CD4-positive, alpha-beta T cell treated with Interferon gamma for 1 hour (primary cell): ENCODE data around the gene HNRNPU.
"Not testable (repeated sequence)": the region's sequence is repeated elsewhere in the genome, so short reads cannot be mapped to it uniquely, and the experiment has no call there.

ENCODE experiments used
- DNase-seq: peaks from one replicate; pipeline ENCODE4 v3.0.0-alpha.2; 2020

HNRNPU gene

DNA sequence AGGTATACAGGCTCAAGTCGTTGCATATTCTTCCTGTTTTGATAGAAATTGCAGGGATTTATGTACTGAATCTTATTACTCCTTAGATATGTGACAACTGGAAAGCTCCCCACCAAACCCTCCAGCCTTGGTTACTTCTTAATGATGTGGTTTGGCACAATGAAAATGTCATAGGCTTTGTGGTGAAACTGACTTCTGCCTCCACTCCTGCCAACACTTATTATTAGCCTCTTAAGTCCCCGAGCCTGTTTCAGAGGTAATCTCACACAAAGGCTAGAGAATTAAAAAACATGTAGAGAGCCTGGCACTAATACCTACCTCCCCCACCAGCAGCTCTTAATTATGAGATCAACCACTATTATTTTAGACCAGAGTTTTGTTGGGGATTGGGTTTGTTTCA lies 24.7 kb downstream of the HNRNPU start:
- no peak for DNase-seq

DNA sequence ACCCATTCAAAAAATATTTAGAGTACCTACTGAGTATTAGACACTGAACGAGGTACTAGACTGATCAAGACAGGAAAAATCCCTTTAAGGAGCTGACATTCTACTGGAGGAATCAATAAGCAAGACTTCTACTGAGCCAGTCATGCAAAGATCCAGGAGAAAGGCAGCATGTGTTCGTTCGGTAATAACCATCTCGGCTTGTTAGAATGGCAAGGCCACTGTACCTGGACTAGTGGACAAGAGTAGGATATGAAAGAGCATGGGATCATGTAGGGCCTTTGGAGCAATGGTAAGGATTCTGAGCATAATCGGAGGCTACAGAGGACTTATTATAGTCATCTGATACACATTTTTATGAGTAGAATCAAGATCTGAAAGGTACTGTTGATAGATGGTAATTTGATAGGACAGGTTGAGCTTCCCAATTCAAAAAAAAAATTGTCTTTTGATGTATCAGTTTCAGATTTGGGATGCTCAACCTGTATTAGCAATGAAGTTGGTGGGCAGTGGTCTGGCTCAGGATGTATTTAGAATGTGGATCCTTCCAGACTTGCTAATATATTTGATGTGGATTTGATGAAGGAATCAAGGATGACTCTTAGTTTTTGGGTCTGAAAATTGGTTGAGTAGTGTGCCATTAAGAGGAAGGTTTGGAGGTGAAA lies 26.6 kb downstream of the HNRNPU start:
- no peak for DNase-seq

DNA sequence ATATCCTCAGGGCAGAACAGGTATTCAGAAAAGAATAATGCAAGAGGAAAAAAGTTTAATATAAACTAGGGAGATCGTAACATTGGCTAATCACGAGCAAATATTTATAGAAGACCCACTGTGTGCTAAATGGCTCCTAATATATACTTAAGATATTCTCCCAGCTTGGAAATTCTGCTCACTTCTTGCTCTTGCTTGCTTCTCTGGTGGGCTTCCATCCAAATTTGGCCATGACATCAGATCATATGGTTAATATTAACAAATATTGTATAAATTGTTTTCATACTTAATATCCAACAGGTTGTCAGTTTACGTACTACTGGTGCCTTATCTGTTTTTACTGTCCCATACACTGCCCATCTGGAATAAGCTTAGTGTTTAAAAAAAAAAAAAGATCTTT lies 27.8 kb downstream of the HNRNPU start:
- DNase-seq, result no peak

DNA sequence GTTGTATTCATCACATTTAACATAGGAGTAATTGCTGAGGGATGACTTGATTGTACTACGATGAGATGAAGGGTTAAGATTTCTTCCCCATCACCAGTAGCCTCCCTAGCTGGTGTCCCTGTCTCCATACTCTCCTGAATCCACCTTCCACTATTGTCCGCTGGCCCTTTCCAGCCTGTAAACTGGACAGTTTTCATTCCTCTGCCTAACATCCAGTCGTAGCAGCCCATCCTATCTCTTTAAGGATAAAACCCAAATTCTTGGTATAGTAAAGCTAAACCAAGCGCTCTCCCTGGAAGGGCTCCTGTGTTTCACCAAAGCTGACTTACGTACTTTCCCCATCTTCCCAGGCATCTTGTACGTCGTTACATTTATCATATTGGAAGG lies 28.2 kb downstream of the HNRNPU start:
- no peak for DNase-seq

DNA sequence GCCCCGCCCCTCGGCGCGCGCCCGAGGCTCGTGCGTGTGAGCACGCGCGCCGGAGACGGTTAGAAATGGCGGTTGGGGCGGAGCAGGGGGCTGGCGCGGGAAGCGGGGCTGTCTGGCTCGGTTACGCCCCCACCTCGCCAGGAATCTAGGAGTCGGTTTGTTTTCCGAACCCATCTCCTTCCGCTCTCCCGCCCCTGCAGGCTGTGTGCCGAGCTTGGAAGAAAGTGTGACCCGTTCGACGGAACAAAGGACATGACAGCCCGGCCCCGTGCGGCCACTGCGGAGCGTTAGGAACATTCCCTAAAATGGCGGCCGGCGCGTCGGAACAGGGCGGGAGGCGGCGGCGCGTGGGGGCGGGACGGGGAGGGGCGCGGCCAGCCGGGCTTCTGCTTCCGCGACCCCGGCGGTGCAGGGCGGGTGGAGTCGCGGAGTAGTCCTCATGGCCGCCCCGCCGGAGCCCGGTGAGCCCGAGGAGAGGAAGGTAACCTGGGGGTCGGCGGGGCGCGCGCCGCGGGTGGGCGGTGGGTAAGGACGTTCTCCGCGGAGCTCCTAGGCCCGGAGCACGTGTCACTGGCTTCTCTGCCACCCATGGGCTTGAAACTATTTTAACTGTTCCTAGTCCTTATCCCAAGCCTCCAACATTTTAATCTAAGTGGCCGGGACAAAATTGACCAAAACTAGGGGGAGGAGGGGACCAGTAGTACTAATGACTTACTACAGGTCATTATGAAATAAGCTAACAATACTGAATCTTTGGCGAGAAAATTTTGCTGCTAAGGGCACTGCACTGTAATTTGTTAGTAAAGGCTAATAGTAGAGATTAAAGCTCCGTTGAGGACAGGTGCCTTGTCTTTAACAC lies 28.8 kb downstream of the HNRNPU start, which contains the start of gene COX20:
TSS of gene COX20 (plus strand) at position 383 of the 859 bp plus-strand sequence. CDS start at position 440, 57 bp downstream.
- DNase-seq, result peak; percentile 83

DNA sequence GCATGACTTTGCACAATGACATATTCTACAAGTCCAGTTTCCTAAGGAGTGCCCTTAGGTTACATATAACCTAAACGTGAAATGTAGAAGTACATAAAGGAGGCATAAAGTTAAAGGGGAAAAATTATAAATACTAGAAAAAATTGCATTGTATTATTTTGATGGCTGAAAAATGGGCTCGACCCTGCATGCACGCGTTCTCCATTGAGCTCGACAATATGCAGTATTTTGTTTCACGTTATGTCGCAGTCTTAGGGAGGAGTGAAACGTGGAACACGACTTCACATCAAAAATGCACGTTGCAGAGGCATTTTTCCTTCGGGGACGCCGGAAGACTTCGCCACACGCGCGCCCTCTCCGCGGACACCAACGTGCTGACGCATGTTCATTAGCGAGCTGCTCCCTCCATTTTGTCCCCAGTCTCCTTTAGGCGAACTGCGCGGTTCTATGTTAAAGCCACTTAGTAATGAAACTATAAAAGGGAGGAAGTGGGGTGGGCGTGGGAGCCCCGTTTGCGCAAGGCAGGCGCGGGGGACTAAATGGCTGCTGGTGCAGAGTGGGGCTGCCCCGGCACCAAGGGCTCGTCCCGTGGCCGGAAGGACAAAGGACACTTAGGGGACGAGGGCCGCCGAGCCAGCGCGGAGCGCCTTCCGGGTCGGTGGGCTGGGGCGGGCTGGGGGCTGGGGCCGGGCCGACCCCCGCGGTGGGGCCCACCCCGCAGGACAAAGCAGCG lies 29.6 kb downstream of the HNRNPU start:
- DNase-seq, result peak; percentile 92

DNA sequence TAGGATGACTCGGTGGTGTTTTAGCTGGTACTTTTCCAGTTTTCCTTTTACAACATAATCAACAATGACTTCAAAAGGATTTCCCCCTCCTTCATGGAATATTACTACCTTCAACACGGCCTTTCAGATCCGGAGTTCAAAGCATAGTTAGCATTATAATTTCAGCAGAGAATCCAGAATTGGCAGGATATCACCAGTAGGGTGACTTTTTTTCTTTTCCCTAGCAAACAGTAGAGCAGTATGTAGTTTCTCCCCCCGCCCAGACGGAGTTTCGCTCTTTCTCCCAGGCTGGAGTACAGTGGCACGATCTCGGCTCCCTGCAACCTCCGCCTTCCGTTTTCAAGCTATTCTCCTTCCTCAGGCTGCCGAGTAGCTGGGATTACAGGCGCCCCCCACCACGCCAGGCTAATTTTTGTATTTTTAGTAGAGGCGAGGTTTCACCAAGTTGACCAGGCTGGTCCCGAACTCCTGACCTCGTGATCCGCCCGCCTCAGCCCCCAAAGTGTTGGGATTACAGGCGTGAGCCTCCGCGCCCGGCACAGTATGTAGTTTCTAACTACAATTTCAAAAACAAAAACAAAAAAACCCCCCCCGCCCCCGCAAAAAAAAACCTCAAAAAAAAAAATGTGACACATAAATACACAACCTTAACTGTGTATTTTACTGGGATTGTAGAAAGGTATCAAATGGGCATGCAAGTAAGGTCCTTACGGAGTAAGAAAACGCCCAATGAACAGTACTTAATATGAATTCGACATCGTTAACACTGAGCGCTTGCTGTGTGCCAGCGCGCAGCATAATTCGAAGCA lies 30.4 kb downstream of the HNRNPU start:
- DNase-seq, result peak; percentile 36

DNA sequence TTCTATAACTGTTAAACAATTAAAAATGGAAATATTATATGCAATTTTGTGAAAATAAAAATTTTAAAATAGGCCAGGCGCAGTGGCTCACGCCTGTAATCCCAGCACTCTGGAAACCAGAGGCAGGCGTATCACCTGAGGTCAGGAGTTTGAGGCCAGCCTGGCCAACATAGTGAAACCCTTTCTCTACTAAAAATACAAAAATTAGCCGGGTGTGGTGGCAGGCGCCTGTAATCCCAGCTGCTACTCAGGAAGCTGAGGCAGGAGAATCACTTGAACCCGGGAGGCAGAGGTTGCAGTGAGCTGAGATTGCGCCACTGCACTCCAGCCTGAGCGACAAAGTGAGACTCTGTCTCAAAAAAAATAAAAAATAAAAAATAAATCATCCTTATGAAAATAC lies 31.1 kb downstream of the HNRNPU start:
- not testable (repeated sequence) for DNase-seq

DNA sequence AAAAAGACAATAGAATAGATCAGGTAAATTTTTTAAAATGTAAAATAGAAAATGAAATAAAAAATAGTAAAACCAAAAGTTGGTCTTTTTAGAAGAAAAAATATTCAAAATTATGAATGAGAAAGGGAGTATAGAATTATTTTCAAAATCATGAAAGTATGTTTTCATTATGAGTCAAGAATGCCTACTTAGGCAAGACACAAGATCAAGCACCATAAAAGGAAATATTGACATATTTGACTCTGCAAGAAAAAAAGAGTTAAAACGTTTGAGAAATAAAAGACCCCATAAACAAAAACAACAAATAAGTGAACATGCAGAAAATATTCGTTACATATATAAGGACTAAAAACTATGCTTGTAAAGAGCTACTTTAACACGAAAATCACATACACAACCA lies 33.7 kb downstream of the HNRNPU start:
- DNase-seq, result no peak

DNA sequence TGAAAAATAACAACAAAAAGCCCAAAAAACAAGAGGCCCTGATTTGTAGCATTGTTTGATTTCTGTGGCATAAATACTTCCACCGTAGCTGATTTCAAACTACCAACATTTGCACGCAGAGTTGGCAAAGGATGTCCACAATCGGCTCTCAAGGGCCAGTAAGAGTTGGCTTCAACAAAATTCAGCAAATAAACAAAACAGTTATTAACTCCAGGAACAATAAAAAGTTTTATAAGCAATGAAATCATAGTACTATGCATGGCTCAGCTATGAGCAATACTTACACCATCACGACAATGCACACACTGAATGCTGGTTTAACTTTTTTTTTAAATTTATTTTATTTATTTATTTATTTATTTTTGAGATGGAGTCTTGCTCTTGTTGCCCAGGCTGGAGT lies 37.6 kb downstream of the HNRNPU start:
- DNase-seq, result no peak

DNA sequence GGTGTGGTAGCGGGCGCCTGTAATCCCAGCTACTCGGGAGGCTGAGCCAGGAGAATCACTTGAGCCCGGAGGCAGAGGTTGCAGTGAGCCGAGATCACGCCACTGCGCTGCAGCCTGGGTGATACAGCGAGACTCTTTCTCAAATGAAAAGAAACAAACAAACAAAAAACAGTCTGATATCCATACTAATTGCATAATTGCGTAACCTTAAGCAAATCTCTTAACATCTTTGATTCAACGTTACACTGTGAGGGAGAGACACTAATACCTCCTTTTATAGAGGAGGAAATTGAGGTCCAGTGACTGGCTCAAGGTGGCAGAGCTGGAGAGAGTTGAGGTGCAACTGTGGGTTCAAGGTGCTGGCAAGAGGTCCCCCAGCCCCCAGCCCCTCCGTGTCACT lies 41.5 kb downstream of the HNRNPU start:
- no peak for DNase-seq

DNA sequence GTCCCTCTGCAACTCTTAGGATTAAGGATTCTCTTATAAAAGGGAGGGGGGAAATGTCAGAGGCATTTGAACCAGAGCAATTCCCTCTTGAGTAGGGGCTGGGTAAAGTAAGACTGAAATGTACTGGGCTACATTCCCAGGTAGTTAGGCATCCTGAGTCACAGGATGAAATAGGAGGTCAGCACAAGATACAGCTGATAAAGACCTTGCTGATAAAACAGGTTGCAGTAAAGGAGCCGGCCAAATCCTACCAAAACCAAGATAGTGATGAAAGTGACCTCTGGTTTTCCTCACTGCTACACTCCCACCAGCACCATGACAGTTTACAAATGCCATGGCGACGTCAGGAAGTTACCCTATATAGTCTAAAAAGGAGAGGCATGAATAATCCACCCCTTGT lies 43.2 kb downstream of the HNRNPU start:
- DNase-seq, result no peak

DNA sequence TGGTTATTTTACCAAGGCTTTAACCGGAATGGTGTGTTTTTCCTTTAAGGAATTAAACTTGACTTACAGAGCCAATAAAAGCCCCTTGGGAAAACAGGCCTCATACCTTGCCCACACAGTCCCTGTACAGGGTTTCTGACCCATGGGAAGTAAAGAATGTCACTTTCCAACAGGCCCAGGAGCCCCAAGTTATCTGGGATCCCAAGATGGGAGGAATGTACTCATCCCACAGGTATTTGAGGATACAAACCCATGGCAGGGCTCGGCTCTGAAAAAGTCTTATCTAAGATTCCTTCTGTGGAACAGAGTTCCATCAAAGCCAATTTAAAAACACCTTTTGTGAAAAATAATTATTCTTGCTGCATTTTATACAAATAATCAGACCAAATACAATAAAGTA lies 44.2 kb downstream of the HNRNPU start:
- DNase-seq, result no peak

DNA sequence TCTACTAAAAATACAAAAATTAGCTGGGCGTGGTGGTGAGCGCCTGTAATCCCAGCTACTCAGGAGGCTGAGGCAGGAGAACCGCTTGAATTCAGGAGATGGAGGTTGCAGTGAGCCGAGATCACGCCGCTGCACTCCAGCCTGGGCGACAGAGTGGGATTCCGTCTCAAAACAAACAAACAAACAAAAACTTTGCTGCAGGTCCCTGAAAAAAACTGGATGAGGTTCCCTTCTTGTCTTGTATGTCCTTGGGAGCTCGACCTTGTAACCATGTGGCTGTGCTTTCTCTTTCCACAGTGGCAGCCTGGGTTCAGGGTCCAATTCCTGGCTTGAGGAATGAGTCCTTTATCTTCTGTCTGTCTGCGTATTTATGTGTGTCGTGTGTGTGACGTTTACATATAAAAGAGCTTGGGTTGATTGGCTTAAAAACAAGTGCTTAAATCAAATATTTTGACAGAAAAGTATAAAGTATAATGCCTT lies 46.9 kb downstream of the HNRNPU start:
- no peak for DNase-seq

DNA sequence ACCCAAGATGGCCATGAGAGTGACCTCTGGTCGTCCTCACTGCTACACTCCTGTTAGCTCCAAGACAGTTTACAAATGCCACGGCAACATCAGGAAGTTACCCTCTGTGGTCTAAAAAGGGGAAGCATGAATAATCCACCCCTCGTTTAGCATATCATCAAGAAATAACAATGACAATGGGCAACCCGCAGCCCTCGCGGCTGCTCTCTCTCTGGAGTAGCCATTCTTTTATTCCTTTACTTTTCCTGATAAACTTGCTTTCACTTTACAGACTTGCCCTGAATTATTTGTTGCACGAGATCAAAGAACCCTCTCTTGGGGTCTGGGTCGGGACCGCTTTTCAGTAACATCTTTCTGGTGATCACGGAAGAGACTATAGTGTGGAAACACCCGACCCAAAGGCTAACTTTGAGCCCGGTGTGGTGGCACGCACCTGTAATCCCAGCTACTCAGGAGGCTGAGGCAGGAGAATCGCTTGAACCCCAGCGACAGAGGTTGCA lies 48.7 kb downstream of the HNRNPU start:
- DNase-seq, result peak; percentile 23

DNA sequence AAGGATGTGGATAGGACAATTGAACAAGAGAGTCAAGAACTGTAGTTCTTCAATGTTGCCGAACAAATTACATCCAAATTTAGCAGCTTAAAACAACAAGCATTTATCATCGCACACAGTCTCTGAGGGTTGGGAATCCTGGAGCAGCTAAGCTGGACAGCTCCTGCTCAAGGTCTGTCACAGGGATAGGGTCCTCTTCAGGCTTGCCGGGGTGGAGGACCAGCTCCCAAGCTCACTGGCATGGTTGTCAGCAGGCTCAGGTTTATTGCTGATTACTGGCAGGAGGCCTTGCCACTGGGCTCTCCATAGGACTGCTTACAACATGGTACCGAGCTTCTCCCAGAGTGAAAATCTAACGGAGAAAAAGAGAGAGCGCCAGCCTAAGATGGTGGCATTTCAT lies 51.0 kb downstream of the HNRNPU start:
- DNase-seq, result no peak

DNA sequence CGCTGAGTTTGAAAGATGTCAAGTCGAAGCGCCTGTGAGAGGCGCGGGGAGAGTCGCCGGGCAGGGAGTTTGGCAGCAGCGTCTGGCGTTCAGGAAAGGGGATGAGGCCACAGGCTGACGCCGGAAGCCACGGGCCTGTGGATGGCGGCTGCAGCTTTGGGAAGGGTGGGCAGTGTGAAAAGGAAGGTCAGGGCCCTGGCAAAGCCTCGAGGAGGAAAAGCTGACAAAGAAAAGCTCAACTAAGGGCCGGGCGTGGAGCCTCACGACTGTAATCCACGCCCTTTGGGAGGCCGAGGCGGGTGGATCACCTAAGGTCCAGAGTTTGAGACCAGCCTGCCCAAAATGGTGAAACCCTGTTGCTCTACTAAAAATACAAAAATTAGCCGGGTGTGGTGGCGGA lies 54.1 kb downstream of the HNRNPU start:
- no peak for DNase-seq

DNA sequence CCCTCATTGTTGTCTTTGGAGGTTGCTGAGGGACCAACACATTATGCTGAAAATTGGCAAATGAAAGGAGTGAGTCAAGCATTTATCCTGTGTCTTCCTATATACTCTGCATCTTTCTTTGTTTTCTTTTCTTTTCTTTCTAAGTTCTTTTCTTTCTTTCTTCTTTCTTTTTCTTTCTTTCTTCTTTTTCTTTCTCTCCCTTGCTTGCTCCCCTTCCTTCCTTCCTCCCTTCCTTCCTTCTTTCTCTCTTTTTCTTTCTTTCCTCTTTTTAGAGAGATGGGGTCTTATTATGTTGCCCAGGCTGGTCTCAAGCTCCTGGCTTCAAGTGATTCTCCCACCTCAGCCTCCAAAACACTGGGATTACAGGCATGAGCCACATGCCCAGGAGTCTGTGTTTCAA lies 57.2 kb downstream of the HNRNPU start:
- DNase-seq, result no peak

DNA sequence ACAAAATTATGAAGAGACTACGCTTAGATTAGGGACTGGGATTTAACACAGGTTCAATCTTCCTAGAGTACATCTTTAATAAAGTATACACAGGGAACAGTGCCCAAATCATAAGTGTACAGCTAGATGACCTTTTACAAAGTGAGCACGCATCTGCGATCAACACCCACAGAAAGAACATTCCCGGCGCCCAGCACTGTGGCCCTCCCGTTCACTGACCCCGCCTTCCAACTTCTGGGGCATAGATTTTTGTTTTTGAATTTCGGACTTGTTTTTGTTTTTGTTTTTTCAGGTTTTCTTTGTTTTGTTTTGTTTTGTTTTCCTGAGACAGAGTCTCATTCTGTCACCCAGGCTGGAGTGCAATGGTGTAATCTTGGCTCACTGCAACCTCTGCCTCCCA lies 59.5 kb downstream of the HNRNPU start:
- DNase-seq, result no peak

DNA sequence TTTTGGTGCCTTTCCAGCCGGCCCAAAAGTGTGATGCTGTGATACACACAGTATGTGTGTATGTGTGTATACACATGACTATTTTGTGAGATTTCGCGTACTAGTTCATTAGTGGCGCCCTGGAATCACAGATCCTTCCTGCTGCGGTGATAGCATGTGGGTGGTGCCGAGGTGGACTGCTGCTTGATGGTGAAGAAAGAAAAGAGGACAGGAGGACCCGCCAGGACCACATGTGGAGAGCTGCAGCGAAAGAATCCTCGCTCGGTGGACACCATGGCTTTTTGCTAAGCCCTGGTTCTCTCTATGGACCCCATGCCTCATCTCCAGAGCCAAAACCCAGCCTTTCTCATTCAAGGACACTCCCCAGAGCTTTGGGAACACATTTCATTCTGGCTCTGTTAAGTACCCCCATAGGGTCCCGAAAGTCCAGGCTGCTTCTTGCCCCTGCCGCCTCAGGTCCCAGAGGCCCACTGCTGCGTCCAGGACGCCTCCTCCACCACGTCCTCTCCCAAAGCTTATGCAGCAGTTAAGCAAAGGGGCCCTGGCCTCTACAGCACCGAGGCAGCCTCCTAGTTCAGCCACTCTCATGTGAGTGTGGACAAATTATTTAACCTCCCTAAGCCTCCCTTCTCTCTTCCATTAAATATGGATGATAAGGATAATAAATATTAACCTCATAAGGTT lies 61.6 kb downstream of the HNRNPU start:
- DNase-seq, result no peak

DNA sequence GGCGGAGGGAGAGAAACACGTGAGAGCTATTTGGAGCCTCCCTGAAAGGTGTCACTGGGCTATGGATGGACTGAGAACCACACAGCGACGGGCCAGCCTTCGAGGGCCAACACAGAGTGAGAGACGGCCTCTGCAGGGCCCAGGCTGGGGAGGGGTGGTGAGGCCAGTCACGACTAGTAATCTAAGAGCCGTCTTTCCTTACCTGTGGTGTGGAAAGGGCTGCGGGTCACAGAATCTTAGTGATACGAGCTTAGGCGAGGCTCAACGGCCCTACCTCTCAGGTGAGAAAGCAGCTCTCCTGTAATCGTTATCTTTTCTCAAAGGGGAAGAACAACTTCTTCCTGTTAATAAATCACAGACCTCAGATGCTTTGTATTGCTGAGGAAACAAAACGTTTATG lies 62.3 kb downstream of the HNRNPU start:
- no peak for DNase-seq

DNA sequence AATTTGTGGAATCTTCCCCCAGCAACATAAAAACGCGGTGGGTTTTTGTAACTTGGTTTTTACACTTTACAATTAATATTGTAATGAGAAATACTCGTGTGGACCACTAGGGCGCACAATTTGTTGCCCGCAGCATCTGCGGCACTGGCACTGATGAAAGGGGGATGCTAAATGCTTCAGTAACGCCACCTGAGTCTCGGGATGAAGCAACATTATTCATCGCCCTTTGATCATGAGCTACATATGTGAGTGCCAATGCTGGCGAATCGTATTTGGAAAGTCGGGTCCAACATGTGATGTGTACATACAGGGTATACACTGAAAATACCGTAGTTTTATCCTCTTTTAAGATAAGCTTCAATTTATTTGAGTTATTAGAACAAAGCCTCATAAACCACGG lies 63.1 kb downstream of the HNRNPU start:
- peak; percentile 43 for DNase-seq
